ENCODE results near the gene DAP.

The DAP gene

GRCh38 chr5:10757043-10757442 lies 4.0 kb downstream of the DAP start:
- no peak for DNase-seq (ENCODE audit: low read depth, low spot score)
- no peaks in the 10 kb centered on the region for H3K9me3 ChIP-seq (ENCODE audit: low read depth, low read length)
- H3K36me3 ChIP-seq (ENCODE audit: insufficient read depth, low read length), result peaks cover 18% of the 10 kb centered on the region
- H3K4me3 ChIP-seq, result no peak overlapping the region
- no peak overlapping the region for H3K9ac ChIP-seq (ENCODE audit: insufficient read length)
- no peak for TF ChIP-seq EZH2 (IDR thresholded peaks at IDR 0.05)
- H3K27ac ChIP-seq, result no peak overlapping the region

- no peak overlapping the region for H3K9ac ChIP-seq (ENCODE audit: insufficient read length)
- no peak for DNase-seq (ENCODE audit: low read depth, low spot score)
- no peak overlapping the region for H3K27ac ChIP-seq
- TF ChIP-seq EZH2 (IDR thresholded peaks at IDR 0.05), result no peak
- TF ChIP-seq POLR2AphosphoS5 (IDR thresholded peaks at IDR 0.05; ENCODE audit: borderline replicate concordance, low read depth, low read length), result no peak
- TF ChIP-seq FOXP2 (optimal IDR thresholded peaks at IDR 0.05; ENCODE audit: control extremely low read depth, extremely low read length, insufficient read depth), result no peak
- no peaks in the 10 kb centered on the region for H3K9me3 ChIP-seq (ENCODE audit: low read depth, low read length)
- no peak overlapping the region for H3K4me3 ChIP-seq
- peaks cover 21% of the 10 kb centered on the region for H3K36me3 ChIP-seq (ENCODE audit: insufficient read depth, low read length)
Measured at GRCh38 chr5:10756549-10756948, 4.5 kb downstream of the DAP start.

GRCh38 chr5:10753178-10753577 lies 7.9 kb downstream of the DAP start:
- no peaks in the 10 kb centered on the region for H3K9me3 ChIP-seq (ENCODE audit: low read depth, low read length)
- H3K27ac ChIP-seq, result no peak overlapping the region
- H3K9ac ChIP-seq (ENCODE audit: insufficient read length), result no peak overlapping the region
- H3K36me3 ChIP-seq (ENCODE audit: insufficient read depth, low read length), result peaks cover 22% of the 10 kb centered on the region
- no peak for DNase-seq (ENCODE audit: low read depth, low spot score)
- no peak for TF ChIP-seq FOXP2 (optimal IDR thresholded peaks at IDR 0.05; ENCODE audit: control extremely low read depth, extremely low read length, insufficient read depth)
- no peak for TF ChIP-seq POLR2AphosphoS5 (IDR thresholded peaks at IDR 0.05; ENCODE audit: borderline replicate concordance, low read depth, low read length)
- no peak for TF ChIP-seq EZH2 (IDR thresholded peaks at IDR 0.05)
- no peak overlapping the region for H3K4me3 ChIP-seq

GRCh38 chr5:10752451-10752850 lies 8.6 kb downstream of the DAP start:
- TF ChIP-seq EZH2 (IDR thresholded peaks at IDR 0.05), result no peak
- no peak for TF ChIP-seq POLR2AphosphoS5 (IDR thresholded peaks at IDR 0.05; ENCODE audit: borderline replicate concordance, low read depth, low read length)
- TF ChIP-seq FOXP2 (optimal IDR thresholded peaks at IDR 0.05; ENCODE audit: control extremely low read depth, extremely low read length, insufficient read depth), result no peak
- no peaks in the 10 kb centered on the region for H3K9me3 ChIP-seq (ENCODE audit: low read depth, low read length)
- H3K36me3 ChIP-seq (ENCODE audit: insufficient read depth, low read length), result peaks cover 28% of the 10 kb centered on the region
- DNase-seq (ENCODE audit: low read depth, low spot score), result no peak
- no peak overlapping the region for H3K4me3 ChIP-seq
- H3K27ac ChIP-seq, result no peak overlapping the region
- no peak overlapping the region for H3K9ac ChIP-seq (ENCODE audit: insufficient read length)

- Histone ChIP-seq H3K27ac (no peak overlapping the region), H3K36me3 (ENCODE audit: insufficient read depth, low read length) (peaks cover 43% of the 10 kb centered on the region), H3K9me3 (ENCODE audit: low read depth, low read length) (no peaks in the 10 kb centered on the region), H3K9ac (ENCODE audit: insufficient read length) (no peak overlapping the region), H3K4me3 (no peak overlapping the region)
- no peak for DNase-seq (ENCODE audit: low read depth, low spot score)
- TF ChIP-seq EZH2 (IDR thresholded peaks at IDR 0.05), result no peak
- no peak for TF ChIP-seq POLR2AphosphoS5 (IDR thresholded peaks at IDR 0.05; ENCODE audit: borderline replicate concordance, low read depth, low read length)
- TF ChIP-seq FOXP2 (optimal IDR thresholded peaks at IDR 0.05; ENCODE audit: control extremely low read depth, extremely low read length, insufficient read depth), result no peak
Measured at GRCh38 chr5:10750909-10751308, 10.1 kb downstream of the DAP start.

- Histone ChIP-seq H3K36me3 (ENCODE audit: insufficient read depth, low read length) (peaks cover 63% of the 10 kb centered on the region), H3K27ac (no peak overlapping the region), H3K9me3 (ENCODE audit: low read depth, low read length) (no peaks in the 10 kb centered on the region), H3K4me3 (no peak overlapping the region), H3K9ac (ENCODE audit: insufficient read length) (no peak overlapping the region)
- TF ChIP-seq POLR2AphosphoS5 (IDR thresholded peaks at IDR 0.05; ENCODE audit: borderline replicate concordance, low read depth, low read length) (no peak), EZH2 (IDR thresholded peaks at IDR 0.05) (no peak), FOXP2 (optimal IDR thresholded peaks at IDR 0.05; ENCODE audit: control extremely low read depth, extremely low read length, insufficient read depth) (no peak)
- DNase-seq (ENCODE audit: low read depth, low spot score), result no peak
Measured at GRCh38 chr5:10747678-10748622, 13.1 kb downstream of the DAP start.

- no peak overlapping the region for H3K9ac ChIP-seq (ENCODE audit: insufficient read length)
- DNase-seq (ENCODE audit: low read depth, low spot score), result no peak
- peaks cover 64% of the 10 kb centered on the region for H3K36me3 ChIP-seq (ENCODE audit: insufficient read depth, low read length)
- no peak overlapping the region for H3K4me3 ChIP-seq
- H3K27ac ChIP-seq, result no peak overlapping the region
- no peaks in the 10 kb centered on the region for H3K9me3 ChIP-seq (ENCODE audit: low read depth, low read length)
- TF ChIP-seq FOXP2 (optimal IDR thresholded peaks at IDR 0.05; ENCODE audit: control extremely low read depth, extremely low read length, insufficient read depth) (no peak), EZH2 (IDR thresholded peaks at IDR 0.05) (no peak)
Measured at GRCh38 chr5:10746711-10747110, 14.3 kb downstream of the DAP start.

- H3K9ac ChIP-seq (ENCODE audit: insufficient read length), result no peak overlapping the region
- peaks cover 79% of the 10 kb centered on the region for H3K36me3 ChIP-seq (ENCODE audit: insufficient read depth, low read length)
- TF ChIP-seq FOXP2 (optimal IDR thresholded peaks at IDR 0.05; ENCODE audit: control extremely low read depth, extremely low read length, insufficient read depth), result no peak
- no peak for TF ChIP-seq POLR2AphosphoS5 (IDR thresholded peaks at IDR 0.05; ENCODE audit: borderline replicate concordance, low read depth, low read length)
- no peak for TF ChIP-seq EZH2 (IDR thresholded peaks at IDR 0.05)
- no peak overlapping the region for H3K27ac ChIP-seq
- H3K4me3 ChIP-seq, result no peak overlapping the region
- DNase-seq (ENCODE audit: low read depth, low spot score), result no peak
- 0 out of 2 replicates have a peak, but pooled peaks cover 4% of the 10 kb centered on the region for H3K9me3 ChIP-seq (ENCODE audit: low read depth, low read length)
Measured at GRCh38 chr5:10745133-10745532, 15.9 kb downstream of the DAP start.

GRCh38 chr5:10744681-10745080 lies 16.4 kb downstream of the DAP start:
- H3K9ac ChIP-seq (ENCODE audit: insufficient read length), result no peak overlapping the region
- TF ChIP-seq EZH2 (IDR thresholded peaks at IDR 0.05) (no peak), POLR2AphosphoS5 (IDR thresholded peaks at IDR 0.05; ENCODE audit: borderline replicate concordance, low read depth, low read length) (no peak), FOXP2 (optimal IDR thresholded peaks at IDR 0.05; ENCODE audit: control extremely low read depth, extremely low read length, insufficient read depth) (no peak)
- H3K36me3 ChIP-seq (ENCODE audit: insufficient read depth, low read length), result peaks cover 83% of the 10 kb centered on the region
- H3K4me3 ChIP-seq, result no peak overlapping the region
- H3K9me3 ChIP-seq (ENCODE audit: low read depth, low read length), result 0 out of 2 replicates have a peak, but pooled peaks cover 6% of the 10 kb centered on the region
- no peak for DNase-seq (ENCODE audit: low read depth, low spot score)
- no peak overlapping the region for H3K27ac ChIP-seq
